ENCODE measurements around the gene GLOD5. TPM values are rescaled to one million over a fixed set of nuclear protein-coding genes. Genes with fewer than 3 reads are reported as not detected.

The GLOD5 gene
- total RNA-seq, 1 experiment from 2014 or later, result not detected

- no peaks in the 10 kb centered on the region for H3K9me3 ChIP-seq (ENCODE audit: control insufficient read depth, insufficient read depth, low read depth, low read length)
- TF ChIP-seq CTCF (IDR thresholded peaks at IDR 0.05) (no peak), TCF7L2 (IDR thresholded peaks at IDR 0.05; ENCODE audit: low read depth, low read length) (no peak), SIN3A (IDR thresholded peaks at IDR 0.05; ENCODE audit: borderline replicate concordance, insufficient read depth, low read depth, low read length) (no peak), POLR2AphosphoS5 (IDR thresholded peaks at IDR 0.05; ENCODE audit: low read depth, low read length) (no peak), REST (IDR thresholded peaks at IDR 0.05; ENCODE audit: insufficient read depth in 1 of 2, low read depth in 2 of 2, low read length in 1 of 2) (no peak)
- H3K4me3 ChIP-seq (ENCODE audit: low read depth in 2 of 2, low read length in 2 of 2), result no peak overlapping the region
- POLR2A ChIA-PET, result no interaction called here
- H3K27ac ChIP-seq (ENCODE audit: low read length), result no peak overlapping the region
- in situ Hi-C loops (cut with HindIII; ENCODE audit: low pct_unique_long_range_greater_than_20kb, low sequenced_read_pairs) (no loop called here), intact Hi-C loops (cut with micrococcal nuclease; ENCODE audit: unreplicated experiment) (no loop called here)
- DNase-seq (ENCODE audit: low read depth, low spot score), result no peak
- CTCF ChIA-PET, result no interaction called here
- no peaks in the 10 kb centered on the region for H3K36me3 ChIP-seq (ENCODE audit: control insufficient read depth, insufficient read depth, low read length)
- no TSS peak for BruUV-seq (replicated peaks)
- no peak for ATAC-seq
- no peaks in the 10 kb centered on the region for H3K27me3 ChIP-seq (ENCODE audit: control insufficient read depth, insufficient read depth, low read length)
- no peaks in the 10 kb centered on the region for H3K4me1 ChIP-seq (ENCODE audit: control insufficient read depth, insufficient read depth, low read length)
These were observed 46.5 kb upstream of the GLOD5 start for GRCh38 chrX:48715072-48715471.

- no peaks in the 10 kb centered on the region for H3K27me3 ChIP-seq (ENCODE audit: control insufficient read depth, insufficient read depth, low read length)
- no peak overlapping the region for H3K4me3 ChIP-seq (ENCODE audit: low read depth in 2 of 2, low read length in 2 of 2)
- H3K36me3 ChIP-seq (ENCODE audit: control insufficient read depth, insufficient read depth, low read length), result no peaks in the 10 kb centered on the region
- ATAC-seq, result no peak
- TF ChIP-seq REST (IDR thresholded peaks at IDR 0.05; ENCODE audit: insufficient read depth in 1 of 2, low read depth in 2 of 2, low read length in 1 of 2) (no peak), CTCF (IDR thresholded peaks at IDR 0.05) (no peak), TCF7L2 (IDR thresholded peaks at IDR 0.05; ENCODE audit: low read depth, low read length) (no peak), POLR2AphosphoS5 (IDR thresholded peaks at IDR 0.05; ENCODE audit: low read depth, low read length) (no peak), SIN3A (IDR thresholded peaks at IDR 0.05; ENCODE audit: borderline replicate concordance, insufficient read depth, low read depth, low read length) (no peak)
- no peak for DNase-seq (ENCODE audit: low read depth, low spot score)
- intact Hi-C loops (cut with micrococcal nuclease; ENCODE audit: unreplicated experiment), result no loop called here
- in situ Hi-C loops (cut with HindIII; ENCODE audit: low pct_unique_long_range_greater_than_20kb, low sequenced_read_pairs), result no loop called here
- no peak overlapping the region for H3K27ac ChIP-seq (ENCODE audit: low read length)
- POLR2A ChIA-PET, result no interaction called here
- no peaks in the 10 kb centered on the region for H3K4me1 ChIP-seq (ENCODE audit: control insufficient read depth, insufficient read depth, low read length)
- BruUV-seq (replicated peaks), result no TSS peak
- H3K9me3 ChIP-seq (ENCODE audit: control insufficient read depth, insufficient read depth, low read depth, low read length), result no peaks in the 10 kb centered on the region
- CTCF ChIA-PET, result no interaction called here
These were observed 45.6 kb upstream of the GLOD5 start for GRCh38 chrX:48715876-48716502.

All from Panc1 (cell line).